ENCODE results near the gene YIPF1.
A peak's percentile ranks its signal among the peaks of the same experiment; 100 is the strongest.

GRCh38 chr1:53878492-53879105 is 11.0 kb downstream of the YIPF1 start:
- TF ChIP-seq CTCF (IDR thresholded peaks at IDR 0.05) (peak; percentile 36 to 77 (median 68)), POLR2A (IDR thresholded peaks at IDR 0.05) (no peak)

All from adrenal gland (tissue), 5 donors.